Activated T-helper 1 cell treated with anti-CD3 and anti-CD28 coated beads, Interleukin-12 subunit alpha, Interleukin-12 subunit beta, Interleukin-2, Interleukin-4 antibody, amounts not matched to agents 30 ng/mL and 10 ng/mL and 1 ng/mL, durations not matched to agents 14 hours and 24 hours and 36 hours (primary cell): ENCODE data around the gene PLD1. TPM values are rescaled to one million over a fixed set of nuclear protein-coding genes. Genes with fewer than 3 reads are reported as not detected.

Experiments
- total RNA-seq: library from RNA; stranded (reverse); gene quantifications from 2 replicates; pipeline ENCODE4 v1.2.3, GENCODE V29; 2022

The PLD1 gene
- total RNA-seq, 1 donor from 2014 or later: 0.29 TPM

Other genes with a start within 250 kb of the PLD1 start
- gene TMEM212, start 32.9 kb upstream of the PLD1 start, total RNA-seq: not detected in 2 replicates
- gene FNDC3B, start 229.1 kb upstream of the PLD1 start, total RNA-seq: 29.0 and 31.5 TPM in 2 replicates